HG03103 (cell line): ENCODE results near the gene PPFIBP2.
"Not testable (repeated sequence)": the region's sequence is repeated elsewhere in the genome, so short reads cannot be mapped to it uniquely, and the experiment has no call there.

ENCODE experiments used
- ATAC-seq: cut with Tn5 transposase; IDR thresholded peaks from one replicate; pipeline ENCODE4 v1.9.1; 2021; ENCODE audit warnings: low read depth; ENCODE audit not compliant: unreplicated experiment

PPFIBP2 gene

DNA sequence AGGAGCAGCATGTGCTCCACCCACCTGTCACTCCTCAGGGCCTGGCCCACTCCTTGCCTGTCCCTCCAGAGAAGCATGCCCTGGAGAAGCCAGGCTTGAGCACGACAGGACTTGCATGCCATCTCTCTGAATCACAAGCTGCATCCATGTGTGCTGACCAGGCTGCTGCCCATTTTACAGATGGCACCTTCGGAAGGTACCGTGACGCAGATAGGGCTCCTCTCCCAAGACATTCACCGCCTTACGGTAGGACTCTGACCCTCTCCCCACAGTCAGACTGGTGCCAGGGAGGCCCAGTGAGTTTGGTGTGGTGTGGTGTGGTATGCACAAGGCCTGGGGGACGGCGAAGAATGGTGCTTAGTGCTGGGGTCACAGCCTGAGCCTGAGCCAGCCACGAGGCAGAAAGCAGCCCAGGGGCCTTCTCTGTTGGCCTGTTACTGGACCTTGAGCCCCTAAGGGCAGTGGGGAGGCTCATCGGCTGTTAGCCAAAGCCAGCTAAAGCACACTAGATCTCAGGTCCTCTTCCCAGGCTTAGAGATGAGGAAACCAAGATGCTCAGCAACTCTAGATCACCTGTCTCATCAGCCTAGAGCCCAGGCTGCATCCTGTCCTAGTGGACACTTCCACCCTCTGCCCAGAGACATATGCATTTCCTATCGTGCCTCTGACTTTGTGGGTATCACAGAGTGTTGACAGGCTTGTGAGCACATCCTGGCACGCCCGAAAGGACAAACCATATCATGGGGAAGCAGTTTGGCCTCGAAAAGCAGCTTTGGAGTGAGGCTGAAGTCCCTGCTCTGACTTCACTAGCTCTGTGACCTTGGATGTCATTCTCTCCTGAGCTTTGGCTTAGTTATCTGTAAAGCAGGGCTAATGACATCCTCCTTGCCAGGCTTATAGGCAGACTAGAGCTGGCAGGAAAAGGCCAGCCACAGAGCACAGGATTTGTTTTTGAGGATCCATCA is 141.7 kb downstream of the PPFIBP2 start:
- ATAC-seq = no peak

GRCh38 chr11:7656704-7657103 is 142.9 kb downstream of the PPFIBP2 start:
- no peak for ATAC-seq

- no peak for ATAC-seq
Observed at GRCh38 chr11:7657306-7658025, 143.7 kb downstream of the PPFIBP2 start.

DNA sequence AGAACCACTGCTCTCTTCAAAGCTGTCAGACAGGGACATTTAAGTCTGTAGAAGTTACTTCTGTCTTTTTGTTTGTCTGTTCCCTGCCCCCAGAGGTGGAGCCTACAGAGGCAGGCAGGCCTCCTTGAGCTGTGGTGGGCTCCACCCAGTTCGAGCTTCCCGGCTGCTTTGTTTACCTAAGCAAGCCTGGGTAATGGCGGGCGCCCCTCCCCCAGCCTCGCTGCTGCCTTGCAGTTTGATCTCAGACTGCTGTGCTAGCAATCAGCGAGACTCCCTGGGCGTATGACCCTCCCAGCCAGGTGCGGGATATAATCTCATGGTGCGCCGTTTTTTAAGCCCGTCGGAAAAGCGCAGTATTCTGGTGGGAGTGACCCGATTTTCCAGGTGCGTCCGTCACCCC is 149.7 kb downstream of the PPFIBP2 start:
- ATAC-seq = not testable (repeated sequence)

GRCh38 chr11:7664867-7665266 is 151.1 kb downstream of the PPFIBP2 start:
- ATAC-seq = no peak

DNA sequence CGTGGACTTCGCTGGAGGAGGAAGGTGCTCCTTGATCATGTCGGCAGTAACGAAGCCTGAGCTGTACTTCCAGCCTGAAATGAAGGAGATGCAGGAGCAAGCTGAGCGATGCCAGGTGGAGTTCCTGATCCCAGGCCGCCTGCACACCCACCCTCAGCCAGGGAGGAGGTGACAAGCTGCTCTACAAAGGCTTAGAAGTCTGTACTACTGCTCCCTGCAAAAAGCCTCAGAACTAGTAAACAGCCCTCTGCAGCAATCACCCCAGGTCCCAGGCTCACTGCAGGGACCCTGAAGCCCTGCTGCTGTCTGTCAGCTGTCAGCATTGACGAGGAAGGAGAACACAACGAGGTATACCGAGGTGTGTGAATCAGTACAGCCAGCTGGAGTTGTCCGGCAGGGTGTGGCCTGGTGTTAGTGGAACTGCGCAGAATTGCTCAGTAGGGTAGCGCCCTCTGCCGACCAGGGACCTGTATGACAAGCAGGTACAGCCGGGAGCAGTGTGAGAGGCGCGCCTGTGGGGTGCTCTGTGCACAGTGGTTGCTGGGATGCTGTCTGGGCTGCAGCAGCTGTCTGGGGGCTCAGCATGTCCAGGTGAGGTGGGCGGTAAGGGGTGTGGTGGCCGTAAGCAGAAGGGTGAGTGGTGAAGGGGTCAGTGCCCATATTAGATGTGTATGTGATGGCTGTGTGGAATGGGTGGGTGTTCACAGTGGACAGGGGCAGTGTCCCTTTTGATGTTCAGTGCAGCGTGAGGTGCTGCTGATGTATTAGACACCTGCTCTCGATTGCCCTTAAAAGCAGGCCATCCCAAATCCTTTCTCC is 151.9 kb downstream of the PPFIBP2 start:
- ATAC-seq = peak; percentile 93

DNA sequence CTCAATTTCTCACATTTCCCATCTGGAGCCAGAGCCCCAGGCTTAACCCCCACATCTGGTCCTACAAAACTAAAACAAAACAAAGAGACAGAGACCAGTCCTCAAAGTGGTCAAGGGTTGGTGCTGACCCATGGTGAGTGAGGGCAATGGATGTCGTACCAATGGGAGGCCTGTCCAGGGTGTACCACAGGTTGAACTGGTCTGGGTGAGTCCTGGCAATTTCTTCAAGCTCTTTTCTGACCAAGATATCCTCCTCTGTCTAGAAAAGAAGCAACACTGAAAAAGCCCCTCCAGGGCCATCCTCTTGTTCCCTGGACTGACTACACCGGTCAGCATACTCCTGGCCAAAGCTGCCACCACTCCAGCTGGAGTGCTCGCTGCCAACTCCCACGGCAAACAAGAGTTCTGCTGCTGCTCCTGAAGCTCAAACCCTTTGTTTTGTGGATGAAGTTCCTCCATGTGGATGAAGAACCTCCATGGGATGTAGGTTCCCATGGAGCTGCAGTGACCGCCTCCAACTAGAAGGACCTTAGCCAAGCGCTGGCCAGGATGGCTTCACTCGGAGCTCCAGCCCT is 152.6 kb downstream of the PPFIBP2 start:
- no peak for ATAC-seq

DNA sequence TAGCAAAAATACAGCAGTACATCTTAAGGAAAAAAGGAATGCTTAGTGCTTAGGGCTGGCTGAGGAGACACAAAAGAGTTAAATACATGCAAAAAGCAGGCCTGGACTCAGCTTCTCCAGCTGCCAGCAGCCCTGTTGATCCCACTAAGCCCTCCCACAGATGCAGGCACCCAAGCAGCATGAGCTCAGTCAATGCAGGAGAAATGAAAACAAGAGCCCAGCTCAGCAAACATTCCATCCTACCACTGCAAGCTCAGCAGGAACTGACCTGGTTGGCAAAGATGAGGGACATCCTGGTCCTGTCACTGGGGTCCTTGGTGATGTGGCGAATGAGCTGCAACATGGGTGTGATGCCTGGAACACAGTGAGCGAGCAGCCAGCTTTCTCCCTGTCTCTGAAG is 153.7 kb downstream of the PPFIBP2 start:
- no peak for ATAC-seq

GRCh38 chr11:7668464-7668863 is 154.7 kb downstream of the PPFIBP2 start:
- no peak for ATAC-seq

DNA sequence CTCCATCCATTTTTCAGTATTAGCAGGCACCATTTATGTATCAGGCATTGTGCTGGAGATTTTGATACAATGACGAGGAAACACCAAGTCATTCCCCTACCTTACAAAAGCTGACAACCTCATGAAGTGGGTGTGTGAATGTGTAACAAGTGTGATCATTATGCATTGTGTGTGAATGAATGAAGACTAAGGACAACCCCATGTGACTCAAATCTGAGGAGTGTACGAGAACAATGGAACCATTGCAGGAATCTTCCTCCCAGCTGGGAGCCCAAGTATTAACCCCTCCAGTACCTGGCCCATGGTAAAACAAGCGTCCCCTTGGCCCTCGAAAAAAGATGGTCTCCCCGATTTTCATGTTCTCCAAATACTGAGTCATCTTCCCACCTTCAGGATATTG is 155.1 kb downstream of the PPFIBP2 start:
- ATAC-seq = no peak

- no peak for ATAC-seq
Observed at GRCh38 chr11:7670641-7671040, 156.8 kb downstream of the PPFIBP2 start.

DNA sequence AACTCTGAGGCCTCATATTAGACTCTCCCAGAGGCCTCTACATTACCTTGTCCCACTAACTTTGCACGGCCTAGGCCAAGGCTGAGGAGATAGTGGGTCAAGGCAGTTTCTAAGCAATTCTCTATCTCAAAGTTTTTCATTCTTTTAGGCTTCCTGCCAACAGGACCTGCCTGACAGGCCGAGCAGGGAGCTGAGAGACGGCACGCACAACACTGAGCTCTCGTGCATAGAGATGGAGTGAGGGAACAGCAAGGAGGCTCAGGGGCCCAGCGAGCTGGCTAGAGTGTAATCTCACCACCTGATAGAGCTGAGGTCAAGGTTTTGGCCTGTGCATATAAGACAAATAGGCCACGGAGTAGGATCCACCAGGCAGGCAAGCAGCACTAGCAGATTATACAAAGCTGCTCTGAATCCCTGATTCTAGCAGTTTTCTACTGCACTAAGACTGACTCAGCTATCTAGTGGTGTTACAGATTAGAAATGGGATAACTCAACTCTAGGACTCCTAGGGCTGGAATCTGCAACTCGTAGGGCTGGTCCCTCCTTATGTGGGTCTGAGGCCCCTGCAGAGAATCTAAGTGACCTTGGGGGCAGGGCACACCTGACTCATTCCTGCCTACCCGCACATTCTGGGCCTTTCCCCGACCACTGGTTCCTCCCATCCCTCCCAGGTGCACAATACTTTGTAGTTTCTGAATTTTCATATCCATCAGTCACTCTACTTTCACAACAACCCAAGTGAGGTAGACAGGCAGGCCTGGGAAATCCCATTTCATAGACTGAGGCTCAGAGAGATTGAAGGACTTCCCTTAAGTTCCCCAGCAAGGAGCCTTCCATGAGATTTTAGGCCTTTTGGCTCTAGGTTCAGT is 157.8 kb downstream of the PPFIBP2 start:
- ATAC-seq = peak; percentile 48

GRCh38 chr11:7672276-7672959 is 158.6 kb downstream of the PPFIBP2 start:
- no peak for ATAC-seq

GRCh38 chr11:7672960-7673723 is 159.3 kb downstream of the PPFIBP2 start, which contains the start of gene CYB5R2:
CYB5R2 (minus strand) TSS chr11:7673500; CDS start chr11:7672825, 675 bp downstream.
- no peak for ATAC-seq

GRCh38 chr11:7673724-7674434 is 160.1 kb downstream of the PPFIBP2 start:
- no peak for ATAC-seq

DNA sequence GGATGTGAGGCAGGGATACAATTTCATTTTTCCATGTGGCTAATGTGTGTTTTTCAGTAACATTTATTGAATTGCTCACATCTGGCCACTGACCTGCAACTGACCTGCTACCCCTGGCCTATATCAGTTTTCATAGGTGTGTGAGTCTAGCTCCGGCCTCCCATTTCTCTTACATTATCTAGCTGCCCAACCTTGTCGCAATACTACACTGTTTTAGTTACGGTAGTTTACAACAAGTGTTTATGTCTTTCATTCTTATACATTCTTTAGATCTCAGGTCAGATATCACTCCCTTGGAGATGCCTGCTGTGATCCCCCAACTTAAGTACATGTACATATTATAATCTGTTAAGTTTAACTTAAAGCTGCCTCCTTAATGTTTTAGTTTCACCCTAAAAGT is 161.8 kb downstream of the PPFIBP2 start:
- no peak for ATAC-seq

- no peak for ATAC-seq
Observed at GRCh38 chr11:7677071-7677470, 163.3 kb downstream of the PPFIBP2 start.
